Measurements from ENCODE around the gene NFIX. TPM values are rescaled to one million over a fixed set of nuclear protein-coding genes. Genes with fewer than 3 reads are reported as not detected.

NFIX gene
- total and polyA plus RNA-seq, 9 of the 15 experiments (the other 6 are each of a cell fraction or from before 2014, with no cell fraction given), result 0.28 to 26.8 (median 5.4) TPM

GRCh38 chr19:13117772-13118423, 122.6 kb downstream of the NFIX start, which contains the start of gene NACC1 (continued):
- TF ChIP-seq STAG1 (CRISPR knock-in tag; IDR thresholded peaks at IDR 0.05; ENCODE audit: borderline replicate concordance) (no peak), CHAMP1 (IDR thresholded peaks at IDR 0.05) (no peak), RB1 (IDR thresholded peaks at IDR 0.05; ENCODE audit: low read depth) (peak; percentile 69), CBFA2T2 (conservative IDR thresholded peaks at IDR 0.05) (no peak), ETV1 (tag; conservative IDR thresholded peaks at IDR 0.05; ENCODE audit: low read depth) (no peak), ESRRB (CRISPR knock-in tag; IDR thresholded peaks at IDR 0.05; ENCODE audit: borderline replicate concordance) (no peak), ZNF316 (IDR thresholded peaks at IDR 0.05) (no peak), SP1 (CRISPR knock-in tag; IDR thresholded peaks at IDR 0.05) (peak; percentile 56; the same call in 1 of the 2 replicates), TAF15 (IDR thresholded peaks at IDR 0.05; ENCODE audit: low read depth, low read length) (no peak), BCOR (IDR thresholded peaks at IDR 0.05) (peak; percentile 89), ZNF589 (CRISPR knock-in tag; IDR thresholded peaks at IDR 0.05; ENCODE audit: low read depth) (no peak), GATAD2B (IDR thresholded peaks at IDR 0.05; ENCODE audit: borderline replicate concordance) (peak; percentile 77)
- TF ChIP-seq, protein P1, sequence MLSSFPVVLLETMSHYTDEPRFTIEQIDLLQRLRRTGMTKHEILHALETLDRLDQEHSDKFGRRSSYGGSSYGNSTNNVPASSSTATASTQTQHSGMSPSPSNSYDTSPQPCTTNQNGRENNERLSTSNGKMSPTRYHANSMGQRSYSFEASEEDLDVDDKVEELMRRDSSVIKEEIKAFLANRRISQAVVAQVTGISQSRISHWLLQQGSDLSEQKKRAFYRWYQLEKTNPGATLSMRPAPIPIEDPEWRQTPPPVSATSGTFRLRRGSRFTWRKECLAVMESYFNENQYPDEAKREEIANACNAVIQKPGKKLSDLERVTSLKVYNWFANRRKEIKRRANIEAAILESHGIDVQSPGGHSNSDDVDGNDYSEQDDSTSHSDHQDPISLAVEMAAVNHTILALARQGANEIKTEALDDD (IDR thresholded peaks at IDR 0.05), result peak; percentile 13; the same call in 1 of the 2 replicates
- TF ChIP-seq, protein P2, sequence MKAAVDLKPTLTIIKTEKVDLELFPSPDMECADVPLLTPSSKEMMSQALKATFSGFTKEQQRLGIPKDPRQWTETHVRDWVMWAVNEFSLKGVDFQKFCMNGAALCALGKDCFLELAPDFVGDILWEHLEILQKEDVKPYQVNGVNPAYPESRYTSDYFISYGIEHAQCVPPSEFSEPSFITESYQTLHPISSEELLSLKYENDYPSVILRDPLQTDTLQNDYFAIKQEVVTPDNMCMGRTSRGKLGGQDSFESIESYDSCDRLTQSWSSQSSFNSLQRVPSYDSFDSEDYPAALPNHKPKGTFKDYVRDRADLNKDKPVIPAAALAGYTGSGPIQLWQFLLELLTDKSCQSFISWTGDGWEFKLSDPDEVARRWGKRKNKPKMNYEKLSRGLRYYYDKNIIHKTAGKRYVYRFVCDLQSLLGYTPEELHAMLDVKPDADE (conservative IDR thresholded peaks at IDR 0.05; ENCODE audit: control insufficient read depth, low read depth, low read length), result peak; percentile 88
- TF ChIP-seq, protein P3, sequence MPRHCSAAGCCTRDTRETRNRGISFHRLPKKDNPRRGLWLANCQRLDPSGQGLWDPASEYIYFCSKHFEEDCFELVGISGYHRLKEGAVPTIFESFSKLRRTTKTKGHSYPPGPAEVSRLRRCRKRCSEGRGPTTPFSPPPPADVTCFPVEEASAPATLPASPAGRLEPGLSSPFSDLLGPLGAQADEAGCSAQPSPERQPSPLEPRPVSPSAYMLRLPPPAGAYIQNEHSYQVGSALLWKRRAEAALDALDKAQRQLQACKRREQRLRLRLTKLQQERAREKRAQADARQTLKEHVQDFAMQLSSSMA (CRISPR knock-in tag; IDR thresholded peaks at IDR 0.05), result no peak
- TF ChIP-seq, protein P4, sequence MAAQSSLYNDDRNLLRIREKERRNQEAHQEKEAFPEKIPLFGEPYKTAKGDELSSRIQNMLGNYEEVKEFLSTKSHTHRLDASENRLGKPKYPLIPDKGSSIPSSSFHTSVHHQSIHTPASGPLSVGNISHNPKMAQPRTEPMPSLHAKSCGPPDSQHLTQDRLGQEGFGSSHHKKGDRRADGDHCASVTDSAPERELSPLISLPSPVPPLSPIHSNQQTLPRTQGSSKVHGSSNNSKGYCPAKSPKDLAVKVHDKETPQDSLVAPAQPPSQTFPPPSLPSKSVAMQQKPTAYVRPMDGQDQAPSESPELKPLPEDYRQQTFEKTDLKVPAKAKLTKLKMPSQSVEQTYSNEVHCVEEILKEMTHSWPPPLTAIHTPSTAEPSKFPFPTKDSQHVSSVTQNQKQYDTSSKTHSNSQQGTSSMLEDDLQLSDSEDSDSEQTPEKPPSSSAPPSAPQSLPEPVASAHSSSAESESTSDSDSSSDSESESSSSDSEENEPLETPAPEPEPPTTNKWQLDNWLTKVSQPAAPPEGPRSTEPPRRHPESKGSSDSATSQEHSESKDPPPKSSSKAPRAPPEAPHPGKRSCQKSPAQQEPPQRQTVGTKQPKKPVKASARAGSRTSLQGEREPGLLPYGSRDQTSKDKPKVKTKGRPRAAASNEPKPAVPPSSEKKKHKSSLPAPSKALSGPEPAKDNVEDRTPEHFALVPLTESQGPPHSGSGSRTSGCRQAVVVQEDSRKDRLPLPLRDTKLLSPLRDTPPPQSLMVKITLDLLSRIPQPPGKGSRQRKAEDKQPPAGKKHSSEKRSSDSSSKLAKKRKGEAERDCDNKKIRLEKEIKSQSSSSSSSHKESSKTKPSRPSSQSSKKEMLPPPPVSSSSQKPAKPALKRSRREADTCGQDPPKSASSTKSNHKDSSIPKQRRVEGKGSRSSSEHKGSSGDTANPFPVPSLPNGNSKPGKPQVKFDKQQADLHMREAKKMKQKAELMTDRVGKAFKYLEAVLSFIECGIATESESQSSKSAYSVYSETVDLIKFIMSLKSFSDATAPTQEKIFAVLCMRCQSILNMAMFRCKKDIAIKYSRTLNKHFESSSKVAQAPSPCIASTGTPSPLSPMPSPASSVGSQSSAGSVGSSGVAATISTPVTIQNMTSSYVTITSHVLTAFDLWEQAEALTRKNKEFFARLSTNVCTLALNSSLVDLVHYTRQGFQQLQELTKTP (IDR thresholded peaks at IDR 0.05; ENCODE audit: low read depth in 1 of 2, partially characterized antibody in 2 of 2), result peak; percentile 49 to 56
- TF ChIP-seq, protein P5, sequence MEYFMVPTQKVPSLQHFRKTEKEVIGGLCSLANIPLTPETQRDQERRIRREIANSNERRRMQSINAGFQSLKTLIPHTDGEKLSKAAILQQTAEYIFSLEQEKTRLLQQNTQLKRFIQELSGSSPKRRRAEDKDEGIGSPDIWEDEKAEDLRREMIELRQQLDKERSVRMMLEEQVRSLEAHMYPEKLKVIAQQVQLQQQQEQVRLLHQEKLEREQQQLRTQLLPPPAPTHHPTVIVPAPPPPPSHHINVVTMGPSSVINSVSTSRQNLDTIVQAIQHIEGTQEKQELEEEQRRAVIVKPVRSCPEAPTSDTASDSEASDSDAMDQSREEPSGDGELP (CRISPR knock-in tag; IDR thresholded peaks at IDR 0.05; ENCODE audit: borderline replicate concordance), result no peak; the same call in 1 of the 2 replicates
